Epithelial cell of proximal tubule (primary cell): ENCODE data around the gene ITK. TPM values are rescaled to one million over a fixed set of nuclear protein-coding genes. Genes with fewer than 3 reads are reported as not detected.

Experiments used
- DNase-seq: peaks from one replicate; pipeline ENCODE4 v3.0.0-alpha.2; 2011; ENCODE audit warnings: low read depth
- H3K4me3 ChIP-seq: 2 replicates; pipeline ENCODE4 v1.5.1; 2011; ENCODE audit warnings: low read depth, mild to moderate bottlenecking, low read length
- CTCF ChIP-seq: conservative IDR thresholded peaks from 2 replicates; pipeline ENCODE4 v1.5.1; 2012; ENCODE audit warnings: low read depth, mild to moderate bottlenecking, low read length
- total RNA-seq: library from RNA; depleted of rRNA; stranded (reverse); fragments of >200 nt; gene quantifications from 2 replicates; pipeline ENCODE4 v1.2.3, GENCODE V29; 2015

Gene ITK
- total RNA-seq, 1 donor from 2014 or later, result not detected

DNA sequence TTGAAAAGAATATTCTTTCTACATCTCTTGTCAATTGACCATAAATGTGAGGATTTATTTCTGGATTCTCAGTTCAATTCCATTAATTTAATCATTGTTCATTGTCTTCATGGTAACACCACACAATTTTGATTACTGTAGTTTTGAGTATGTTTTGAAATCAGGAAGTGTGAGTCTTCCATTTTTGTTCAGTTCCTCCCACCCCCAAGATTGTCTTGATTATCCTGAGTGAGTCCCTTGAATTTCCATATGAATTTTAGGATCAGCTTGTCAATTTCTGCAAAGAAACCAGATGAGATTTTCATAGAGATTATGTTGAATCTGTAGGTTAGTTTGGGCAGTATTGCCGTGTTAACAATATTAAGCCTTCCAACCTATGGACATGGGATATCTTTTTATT is 94.8 kb downstream of the ITK start:
- H3K4me3 ChIP-seq, result no peak overlapping the region
- no peak for TF ChIP-seq CTCF

GRCh38 chr5:157278319-157279037 is 97.8 kb downstream of the ITK start:
- no peak for DNase-seq
- no peak overlapping the region for H3K4me3 ChIP-seq
- no peak for TF ChIP-seq CTCF

More for the DNA sequence above, 94.8 kb downstream of the ITK start:
- DNase-seq, result no peak

- DNase-seq, result no peak
- no peak overlapping the region for H3K4me3 ChIP-seq
- TF ChIP-seq CTCF, result no peak
Measured at GRCh38 chr5:157279605-157280239, 99.1 kb downstream of the ITK start.

GRCh38 chr5:157280927-157281326 is 100.3 kb downstream of the ITK start:
- H3K4me3 ChIP-seq, result no peak overlapping the region
- TF ChIP-seq CTCF, result no peak
- DNase-seq, result no peak

GRCh38 chr5:157282150-157282549 is 101.5 kb downstream of the ITK start:
- no peak for DNase-seq
- H3K4me3 ChIP-seq, result no peak overlapping the region
- no peak for TF ChIP-seq CTCF

GRCh38 chr5:157283434-157283833 is 102.8 kb downstream of the ITK start:
- no peak for DNase-seq
- TF ChIP-seq CTCF, result no peak
- H3K4me3 ChIP-seq, result no peak overlapping the region
